Germinal center (tissue), 1 donor: ENCODE data around the gene ADAM15.

ENCODE experiments used
- DNase-seq: peaks from one replicate; pipeline ENCODE4 v3.0.0; 2012; ENCODE audit warnings: mixed read lengths, low spot score

The ADAM15 gene

GRCh38 chr1:155032886-155033285, 18.2 kb upstream of the ADAM15 start:
- no peak for DNase-seq

- no peak for DNase-seq
Measured at GRCh38 chr1:155033524-155033923, 17.6 kb upstream of the ADAM15 start, which contains the start of the genes DCST1 and DCST2. Gene DCST1, plus strand, starts transcription at chr1:155033824. Its CDS starts 213 bp downstream, at chr1:155034037. Gene DCST2, minus strand, starts transcription at chr1:155033781. Its CDS starts 80 bp downstream, at chr1:155033701.

GRCh38 chr1:155034318-155035208, 16.6 kb upstream of the ADAM15 start:
- DNase-seq: no peak

GRCh38 chr1:155035936-155036335, 15.2 kb upstream of the ADAM15 start:
- DNase-seq: no peak

GRCh38 chr1:155037043-155037442, 14.1 kb upstream of the ADAM15 start:
- no peak for DNase-seq

- DNase-seq: no peak
Measured at GRCh38 chr1:155037851-155038441, 13.2 kb upstream of the ADAM15 start.

GRCh38 chr1:155038602-155039307, 12.4 kb upstream of the ADAM15 start:
- no peak for DNase-seq

- DNase-seq: no peak
Measured at GRCh38 chr1:155039308-155039669, 11.8 kb upstream of the ADAM15 start.

- DNase-seq: no peak
Measured at GRCh38 chr1:155040358-155041093, 10.6 kb upstream of the ADAM15 start.

GRCh38 chr1:155042789-155043188, 8.3 kb upstream of the ADAM15 start:
- no peak for DNase-seq

GRCh38 chr1:155043301-155043702, 7.8 kb upstream of the ADAM15 start:
- no peak for DNase-seq

GRCh38 chr1:155043793-155044192, 7.3 kb upstream of the ADAM15 start:
- DNase-seq: no peak

GRCh38 chr1:155044365-155044764, 6.8 kb upstream of the ADAM15 start:
- DNase-seq: no peak

- peak; percentile 60 for DNase-seq
Measured at GRCh38 chr1:155044812-155045657, 6.1 kb upstream of the ADAM15 start.

GRCh38 chr1:155048449-155049334, 2.4 kb upstream of the ADAM15 start:
- DNase-seq: no peak

- no peak for DNase-seq
Measured at GRCh38 chr1:155049651-155050559, 1.2 kb upstream of the ADAM15 start.

GRCh38 chr1:155051342-155051776, 243 bp downstream of the ADAM15 start:
- DNase-seq: no peak

- DNase-seq: peak; percentile 59
Measured at GRCh38 chr1:155051777-155052398, 772 bp downstream of the ADAM15 start.
